Lower lobe of right lung (tissue), 2 donors: Measurements from ENCODE around the gene SMC3. TPM values are rescaled to one million over a fixed set of nuclear protein-coding genes. Genes with fewer than 3 reads are reported as not detected.
A peak's percentile ranks its signal among the peaks of the same experiment; 100 is the strongest.

Experiments
- ATAC-seq, 2 donors: fragments of 200-7000 bp; cut with Tn5 transposase; one replicate each; pipeline ENCODE4 v1.9.1; 2020 to 2022; ENCODE audit warnings: mild to moderate bottlenecking in 2 of 2, moderate library complexity in 2 of 2
- DNase-seq: peaks from one replicate; pipeline ENCODE4 v3.0.0-alpha.2; 2020
- H3K27ac ChIP-seq: fragments of 200-600 bp; one replicate; pipeline ENCODE4 v1.8.0; 2022
- H3K27me3 ChIP-seq: fragments of 200-600 bp; one replicate; pipeline ENCODE4 v1.8.0; 2022; ENCODE audit warnings: low read depth
- H3K36me3 ChIP-seq: fragments of 200-600 bp; one replicate; pipeline ENCODE4 v1.8.0; 2022; ENCODE audit warnings: mild to moderate bottlenecking
- H3K4me1 ChIP-seq: fragments of 200-600 bp; one replicate; pipeline ENCODE4 v1.8.0; 2022
- H3K4me3 ChIP-seq: fragments of 200-600 bp; one replicate; pipeline ENCODE4 v1.8.0; 2022; ENCODE audit warnings: mild to moderate bottlenecking
- H3K9me3 ChIP-seq: fragments of 200-600 bp; one replicate; pipeline ENCODE4 v1.8.0; 2022
- CTCF ChIP-seq: fragments of 200-600 bp; IDR thresholded peaks from one replicate; pipeline ENCODE4 v1.8.0; 2022; ENCODE audit warnings: antibody characterized with exemption, mild to moderate bottlenecking
- intact Hi-C: fragments of 100-400 bp; cut with DNase I; formaldehyde crosslinking; loops from one replicate; pipeline ENCODE4 v1.11.0; 2022
- total RNA-seq: library from RNA; stranded (reverse); fragmentation: NEBNext Ultra II Directional; extraction: Animal tissue kit (Norgen Biotek cat#: 25700); gene quantifications from one replicate; pipeline ENCODE4 v1.2.1, GENCODE V29; 2021
- donor health status: DM: no; HTN: yes; CAD: no; lungs with severe emphysema.

SMC3 gene
- total RNA-seq, 1 donor from 2014 or later: 33.2 TPM

- TF ChIP-seq CTCF: no peak
- H3K27me3 ChIP-seq: no peaks in the 10 kb centered on the region
- ATAC-seq (no peak), DNase-seq (no peak)
- H3K36me3 ChIP-seq: peaks cover 96% of the 10 kb centered on the region
- intact Hi-C loops: no loop called here
- no peak overlapping the region for H3K27ac ChIP-seq
- no peaks in the 10 kb centered on the region for H3K4me1 ChIP-seq
- H3K9me3 ChIP-seq: no peaks in the 10 kb centered on the region
- no peak overlapping the region for H3K4me3 ChIP-seq
Observed at GRCh38 chr10:110584006-110584405, 16.5 kb downstream of the SMC3 start.

- no peaks in the 10 kb centered on the region for H3K9me3 ChIP-seq
- no peaks in the 10 kb centered on the region for H3K4me1 ChIP-seq
- intact Hi-C loops: no loop called here
- no peak for DNase-seq
- no peak for ATAC-seq
- no peak overlapping the region for H3K27ac ChIP-seq
- no peak for TF ChIP-seq CTCF
- no peak overlapping the region for H3K4me3 ChIP-seq
- no peaks in the 10 kb centered on the region for H3K27me3 ChIP-seq
- H3K36me3 ChIP-seq: peaks cover 94% of the 10 kb centered on the region
Observed at GRCh38 chr10:110591760-110592159, 24.3 kb downstream of the SMC3 start.

GRCh38 chr10:110597476-110597875 lies 30.0 kb downstream of the SMC3 start:
- TF ChIP-seq CTCF: no peak
- no peak for ATAC-seq
- intact Hi-C loops: no loop called here
- Histone ChIP-seq H3K27ac (no peak overlapping the region), H3K27me3 (no peaks in the 10 kb centered on the region), H3K9me3 (no peaks in the 10 kb centered on the region), H3K36me3 (peaks cover 95% of the 10 kb centered on the region), H3K4me3 (no peak overlapping the region), H3K4me1 (no peaks in the 10 kb centered on the region)
- DNase-seq: no peak

GRCh38 chr10:110600487-110601101 lies 33.1 kb downstream of the SMC3 start:
- Histone ChIP-seq H3K4me3 (no peak overlapping the region), H3K27ac (no peak overlapping the region), H3K4me1 (no peaks in the 10 kb centered on the region), H3K9me3 (no peaks in the 10 kb centered on the region), H3K27me3 (no peaks in the 10 kb centered on the region), H3K36me3 (peaks cover 97% of the 10 kb centered on the region)
- intact Hi-C loops: no loop called here
- no peak for ATAC-seq
- peak; percentile 46 for TF ChIP-seq CTCF
- DNase-seq: no peak

GRCh38 chr10:110601581-110601980 lies 34.1 kb downstream of the SMC3 start:
- ATAC-seq (no peak), DNase-seq (no peak)
- H3K27ac ChIP-seq: no peak overlapping the region
- H3K4me3 ChIP-seq: no peak overlapping the region
- no peaks in the 10 kb centered on the region for H3K27me3 ChIP-seq
- no peaks in the 10 kb centered on the region for H3K4me1 ChIP-seq
- TF ChIP-seq CTCF: no peak
- intact Hi-C loops: no loop called here
- no peaks in the 10 kb centered on the region for H3K9me3 ChIP-seq
- peaks cover 98% of the 10 kb centered on the region for H3K36me3 ChIP-seq
